MM.1S (cell line): ENCODE data around the gene TNFRSF1A.
"Not testable (repeated sequence)": the region's sequence is repeated elsewhere in the genome, so short reads cannot be mapped to it uniquely, and the experiment has no call there.

Experiments used
- DNase-seq: peaks from one replicate; pipeline ENCODE4 v3.0.0-alpha.2; 2015
- H2AFZ ChIP-seq: fragments of 300-600 bp; sonication (generic); 2 replicates; pipeline ENCODE4 v1.6.0; 2016; ENCODE audit warnings: antibody characterized with exemption, low read length
- H3F3A ChIP-seq: fragments of 300-600 bp; sonication (generic); 2 replicates; pipeline ENCODE4 v1.6.1; 2016; ENCODE audit warnings: mild to moderate bottlenecking, antibody characterized with exemption, low read length, moderate library complexity, mixed read lengths; ENCODE audit not compliant: insufficient read depth
- H3K27ac ChIP-seq: fragments of 300-600 bp; sonication (generic); 2 replicates; pipeline ENCODE4 v1.5.1; 2016; ENCODE audit warnings: mild to moderate bottlenecking, low read length
- H3K27me3 ChIP-seq: fragments of 300-600 bp; sonication (generic); replicated peaks from 2 replicates; pipeline ENCODE4 v1.6.0; 2016; ENCODE audit warnings: low read length; ENCODE audit not compliant: insufficient read depth
- H3K36me3 ChIP-seq: fragments of 300-600 bp; sonication (generic); replicated peaks from 2 replicates; pipeline ENCODE4 v1.6.1; 2016; ENCODE audit warnings: mild to moderate bottlenecking, low read length, mixed read lengths; ENCODE audit not compliant: insufficient read depth
- H3K4me1 ChIP-seq: fragments of 300-600 bp; sonication (generic); 2 replicates; pipeline ENCODE4 v1.6.1; 2016; ENCODE audit warnings: low read length, mixed read lengths
- H3K4me2 ChIP-seq: fragments of 300-600 bp; sonication (generic); 2 replicates; pipeline ENCODE4 v1.6.0; 2016; ENCODE audit warnings: low read depth, low read length
- H3K4me3 ChIP-seq: fragments of 300-600 bp; sonication (generic); 2 replicates; pipeline ENCODE4 v1.5.1; 2016; ENCODE audit warnings: low read length, mixed read lengths
- H3K79me2 ChIP-seq: fragments of 300-600 bp; sonication (generic); 2 replicates; pipeline ENCODE4 v1.6.1; 2016; ENCODE audit warnings: mixed run types, low read length, mixed read lengths
- H3K9ac ChIP-seq: fragments of 300-600 bp; sonication (generic); 2 replicates; pipeline ENCODE4 v1.6.1; 2016; ENCODE audit warnings: low read length, mixed read lengths
- H3K9me2 ChIP-seq: fragments of 300-600 bp; sonication (generic); replicated peaks from 2 replicates; pipeline ENCODE4 v1.6.1; 2016; ENCODE audit warnings: mild to moderate bottlenecking, low read length, mixed read lengths; ENCODE audit not compliant: insufficient read depth
- H3K9me3 ChIP-seq: fragments of 300-600 bp; sonication (generic); replicated peaks from 2 replicates; pipeline ENCODE4 v1.6.1; 2016; ENCODE audit warnings: mild to moderate bottlenecking, low read length, mixed read lengths; ENCODE audit not compliant: insufficient read depth
- H4K20me1 ChIP-seq: fragments of 300-600 bp; sonication (generic); 2 replicates; pipeline ENCODE4 v1.6.1; 2016; ENCODE audit warnings: mild to moderate bottlenecking, low read length, moderate library complexity, mixed read lengths; ENCODE audit not compliant: insufficient read depth
- CTCF ChIP-seq: fragments of 300-600 bp; sonication (generic); IDR thresholded peaks from 2 replicates; pipeline ENCODE4 v1.5.1; 2016; ENCODE audit warnings: antibody characterized with exemption, low read length, mixed read lengths
- EZH2 ChIP-seq: fragments of 300-600 bp; sonication (generic); optimal IDR thresholded peaks from 2 replicates; pipeline ENCODE3; 2017; ENCODE audit warnings: low read depth, mild to moderate bottlenecking, antibody characterized with exemption, low read length, mixed read lengths
- EZH2phosphoT487 ChIP-seq: fragments of 300-600 bp; sonication (generic); IDR thresholded peaks from 2 replicates; pipeline ENCODE4 v1.6.1; 2018; ENCODE audit warnings: antibody characterized with exemption, low read length

The TNFRSF1A gene

GRCh38 chr12:6340032-6340638 is 1.7 kb downstream of the TNFRSF1A start:
- peak overlapping the region; percentile 49; the same call in 1 of the 2 replicates for H3K27ac ChIP-seq
- no peak for DNase-seq

GRCh38 chr12:6338955-6339354 is 2.9 kb downstream of the TNFRSF1A start:
- no peaks in the 10 kb centered on the region for H3K9me3 ChIP-seq
- H3F3A ChIP-seq = peaks cover 26% of the 10 kb centered on the region
- TF ChIP-seq CTCF = no peak
- no peak for TF ChIP-seq EZH2phosphoT487
- TF ChIP-seq EZH2 = no peak
- H3K4me3 ChIP-seq = no peak overlapping the region
- H3K9me2 ChIP-seq = no peaks in the 10 kb centered on the region
- no peak for DNase-seq
- no peaks in the 10 kb centered on the region for H3K36me3 ChIP-seq
- no peaks in the 10 kb centered on the region for H4K20me1 ChIP-seq
- peaks cover 89% of the 10 kb centered on the region for H3K79me2 ChIP-seq
- H3K9ac ChIP-seq = no peak overlapping the region; the same call in 1 of the 2 replicates
- no peaks in the 10 kb centered on the region for H3K27me3 ChIP-seq
- H3K4me2 ChIP-seq = peak overlapping the region; percentile 88; the same call in 1 of the 2 replicates
- no peak overlapping the region for H2AFZ ChIP-seq
- no peak overlapping the region for H3K27ac ChIP-seq
- peaks cover 53% of the 10 kb centered on the region for H3K4me1 ChIP-seq

More at GRCh38 chr12:6340032-6340638, 1.7 kb downstream of the TNFRSF1A start:
- H4K20me1 ChIP-seq = no peaks in the 10 kb centered on the region
- H3K27me3 ChIP-seq = no peaks in the 10 kb centered on the region
- peak overlapping the region; percentile 88 for H3K4me2 ChIP-seq
- no peak overlapping the region for H2AFZ ChIP-seq
- peaks cover 77% of the 10 kb centered on the region for H3K79me2 ChIP-seq
- H3K4me1 ChIP-seq = peaks cover 50% of the 10 kb centered on the region
- TF ChIP-seq EZH2phosphoT487 (no peak), EZH2 (no peak), CTCF (no peak)
- H3K9me2 ChIP-seq = no peaks in the 10 kb centered on the region
- H3K9ac ChIP-seq = peak overlapping the region; percentile 92
- H3F3A ChIP-seq = peaks cover 26% of the 10 kb centered on the region
- peak overlapping the region; percentile 90 for H3K4me3 ChIP-seq
- no peaks in the 10 kb centered on the region for H3K9me3 ChIP-seq
- no peaks in the 10 kb centered on the region for H3K36me3 ChIP-seq

- H3K4me3 ChIP-seq, H3K36me3 ChIP-seq, H3K9me3 ChIP-seq, H2AFZ ChIP-seq, H3K27ac ChIP-seq, H3K9ac ChIP-seq, H4K20me1 ChIP-seq, H3K27me3 ChIP-seq, H3K9me2 ChIP-seq, DNase-seq: not testable (repeated sequence)
- H3F3A ChIP-seq = peaks cover 26% of the 10 kb centered on the region
- peaks cover 93% of the 10 kb centered on the region for H3K79me2 ChIP-seq
- 0 out of 2 replicates have a peak overlapping the region, but pooled peaks have one; percentile 88 for H3K4me2 ChIP-seq
- H3K4me1 ChIP-seq = peaks cover 49% of the 10 kb centered on the region
Measured at GRCh38 chr12:6338536-6338935, 3.3 kb downstream of the TNFRSF1A start.

- Histone ChIP-seq H3K9ac (no peak overlapping the region), H3K27ac (peak overlapping the region; percentile 82; the same call in 1 of the 2 replicates), H3K36me3 (no peaks in the 10 kb centered on the region), H3K27me3 (no peaks in the 10 kb centered on the region), H3K4me1 (peaks cover 44% of the 10 kb centered on the region), H3K9me3 (no peaks in the 10 kb centered on the region), H3K9me2 (no peaks in the 10 kb centered on the region), H3F3A (peaks cover 26% of the 10 kb centered on the region), H4K20me1 (no peaks in the 10 kb centered on the region), H2AFZ (no peak overlapping the region), H3K4me3 (no peak overlapping the region), H3K4me2 (no peak overlapping the region), H3K79me2 (peaks cover 98% of the 10 kb centered on the region)
- no peak for DNase-seq
- no peak for TF ChIP-seq EZH2
- no peak for TF ChIP-seq EZH2phosphoT487
- no peak for TF ChIP-seq CTCF
Measured at GRCh38 chr12:6337958-6338433, 3.9 kb downstream of the TNFRSF1A start.
